GM12872 (cell line): ENCODE results near the gene GNAI1.

Experiments used
- TF ChIP-seq, protein P1 (sequence below): IDR thresholded peaks from 3 replicates; pipeline ENCODE4 v1.5.1; 2011; ENCODE audit warnings: low read depth, mild to moderate bottlenecking, low read length, moderate library complexity; ENCODE audit not compliant: insufficient read depth

Gene GNAI1

DNA sequence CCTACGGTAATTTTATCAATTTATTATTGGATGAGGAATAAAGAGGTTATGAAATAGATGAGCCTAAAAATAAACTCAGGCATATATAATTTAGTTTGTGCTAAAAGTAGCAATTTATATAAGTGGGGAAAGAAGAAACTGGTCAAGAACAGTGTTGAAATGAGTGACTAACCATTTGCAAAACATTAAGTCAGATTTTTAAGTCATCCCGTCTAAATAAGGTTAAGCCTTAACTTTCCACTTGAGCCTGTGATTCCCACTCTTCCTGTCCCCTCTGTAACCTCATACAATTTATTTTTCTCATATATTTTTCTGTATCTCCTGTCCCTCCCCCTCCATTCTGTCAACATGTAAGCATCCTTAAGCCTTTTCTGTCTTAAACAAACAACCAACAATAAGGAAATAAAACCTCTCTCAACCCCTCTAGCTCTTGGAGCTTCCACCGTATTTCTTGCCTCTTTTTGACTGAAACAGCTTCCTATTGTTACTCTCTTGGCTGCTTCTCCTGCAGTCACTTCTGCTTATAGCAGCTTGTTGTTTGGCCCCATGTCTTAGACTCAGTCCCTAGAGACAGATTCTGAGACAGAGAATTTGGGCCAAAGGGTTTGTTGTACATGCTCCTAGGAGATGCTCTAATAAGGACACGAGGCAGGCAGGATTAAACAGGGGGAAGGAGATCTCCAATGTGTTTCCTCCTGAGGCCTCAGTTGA lies 109.7 kb downstream of the GNAI1 start:
- TF ChIP-seq, protein P1, sequence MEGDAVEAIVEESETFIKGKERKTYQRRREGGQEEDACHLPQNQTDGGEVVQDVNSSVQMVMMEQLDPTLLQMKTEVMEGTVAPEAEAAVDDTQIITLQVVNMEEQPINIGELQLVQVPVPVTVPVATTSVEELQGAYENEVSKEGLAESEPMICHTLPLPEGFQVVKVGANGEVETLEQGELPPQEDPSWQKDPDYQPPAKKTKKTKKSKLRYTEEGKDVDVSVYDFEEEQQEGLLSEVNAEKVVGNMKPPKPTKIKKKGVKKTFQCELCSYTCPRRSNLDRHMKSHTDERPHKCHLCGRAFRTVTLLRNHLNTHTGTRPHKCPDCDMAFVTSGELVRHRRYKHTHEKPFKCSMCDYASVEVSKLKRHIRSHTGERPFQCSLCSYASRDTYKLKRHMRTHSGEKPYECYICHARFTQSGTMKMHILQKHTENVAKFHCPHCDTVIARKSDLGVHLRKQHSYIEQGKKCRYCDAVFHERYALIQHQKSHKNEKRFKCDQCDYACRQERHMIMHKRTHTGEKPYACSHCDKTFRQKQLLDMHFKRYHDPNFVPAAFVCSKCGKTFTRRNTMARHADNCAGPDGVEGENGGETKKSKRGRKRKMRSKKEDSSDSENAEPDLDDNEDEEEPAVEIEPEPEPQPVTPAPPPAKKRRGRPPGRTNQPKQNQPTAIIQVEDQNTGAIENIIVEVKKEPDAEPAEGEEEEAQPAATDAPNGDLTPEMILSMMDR, result no peak

DNA sequence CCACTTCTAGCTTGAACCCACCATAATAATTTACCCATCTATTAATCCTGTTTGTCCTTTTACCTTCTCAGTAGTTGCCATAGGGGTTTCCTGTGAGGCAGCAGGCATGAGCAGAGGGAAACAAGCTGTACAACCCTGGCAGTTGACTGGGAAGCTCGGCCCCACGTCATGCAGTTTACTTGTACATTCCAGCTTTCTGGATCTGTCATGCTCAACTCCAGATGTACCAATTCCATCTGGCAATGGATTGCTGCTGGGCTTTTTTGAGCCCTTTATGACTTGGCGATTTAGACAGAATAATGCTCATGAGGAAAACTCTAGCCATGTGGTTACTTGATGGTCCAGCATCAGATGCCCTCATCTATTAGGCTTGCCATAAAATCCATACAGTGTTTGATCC lies 112.5 kb downstream of the GNAI1 start:
- TF ChIP-seq, protein P1, result no peak

- TF ChIP-seq, protein P1, result no peak
Measured at GRCh38 chr7:80247891-80248290, 113.3 kb downstream of the GNAI1 start.

DNA sequence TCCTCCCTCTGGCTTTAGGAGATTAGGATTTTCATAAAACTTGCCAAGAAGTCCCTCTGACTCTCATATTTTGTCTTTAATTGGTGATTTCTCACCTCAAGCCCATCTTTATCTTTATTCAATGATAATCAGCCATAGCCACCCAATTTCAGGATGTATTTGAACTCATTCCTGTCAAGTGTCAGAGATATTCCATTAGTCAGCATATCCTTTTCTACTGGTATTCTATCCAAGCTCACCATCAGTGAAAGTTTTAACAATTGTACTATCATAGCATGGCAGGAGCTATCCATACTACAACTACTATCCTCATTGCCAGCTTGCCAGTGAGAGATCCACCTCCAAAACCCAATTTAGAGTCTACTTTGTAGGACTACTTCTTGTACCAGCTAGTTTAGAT lies 114.6 kb downstream of the GNAI1 start:
- TF ChIP-seq, protein P1, result no peak

DNA sequence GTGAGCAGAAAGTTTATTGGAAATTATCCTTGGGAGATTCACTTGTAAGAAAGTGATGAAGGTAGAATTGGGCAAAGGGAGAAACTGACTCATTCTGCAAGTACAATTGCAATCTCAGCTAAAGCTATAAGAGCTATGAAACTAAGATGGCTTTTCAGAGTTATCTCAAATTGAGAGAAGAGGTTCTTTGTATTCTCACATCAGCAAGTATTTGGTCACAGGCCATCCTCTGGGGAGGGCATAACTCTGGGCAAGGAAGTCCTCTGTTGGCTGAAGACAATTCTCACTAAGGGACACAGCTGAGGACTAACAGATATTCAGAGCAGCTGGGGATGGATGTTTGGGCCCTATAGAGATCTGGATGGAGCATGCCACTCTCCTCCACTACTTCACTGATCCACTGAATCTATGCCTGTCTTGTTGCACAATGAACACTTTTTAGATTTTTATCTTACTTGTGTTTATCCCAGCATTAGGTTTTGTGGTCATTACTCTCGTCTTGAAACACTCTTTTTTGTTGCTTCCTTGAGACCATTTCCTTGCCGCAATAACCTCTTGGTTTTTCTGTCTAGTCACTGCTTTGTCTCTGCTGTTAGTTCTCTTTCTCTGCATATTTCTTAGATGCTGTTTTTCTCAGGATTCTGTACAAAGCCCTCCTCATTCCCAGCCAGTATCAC lies 115.1 kb downstream of the GNAI1 start:
- TF ChIP-seq, protein P1, result no peak

DNA sequence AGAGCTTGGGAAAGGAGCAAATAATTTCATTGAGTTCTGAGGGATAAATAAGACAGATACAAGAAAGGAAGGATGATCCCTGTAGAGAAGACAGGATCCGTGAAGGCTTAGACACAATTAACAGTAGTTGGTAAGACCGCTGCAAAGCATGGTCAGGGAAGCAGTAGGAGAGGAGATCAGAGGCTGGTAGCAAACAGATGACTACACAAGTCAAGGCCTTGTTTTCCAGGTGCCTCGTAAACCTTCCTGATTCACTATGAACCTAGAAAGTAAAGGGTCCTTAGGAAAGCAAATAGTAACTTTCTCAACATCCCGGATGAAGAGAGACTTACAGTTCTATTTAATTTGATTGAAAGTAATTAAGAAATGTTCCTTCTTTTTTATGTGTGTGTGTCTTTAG lies 118.6 kb downstream of the GNAI1 start:
- TF ChIP-seq, protein P1, result no peak

DNA sequence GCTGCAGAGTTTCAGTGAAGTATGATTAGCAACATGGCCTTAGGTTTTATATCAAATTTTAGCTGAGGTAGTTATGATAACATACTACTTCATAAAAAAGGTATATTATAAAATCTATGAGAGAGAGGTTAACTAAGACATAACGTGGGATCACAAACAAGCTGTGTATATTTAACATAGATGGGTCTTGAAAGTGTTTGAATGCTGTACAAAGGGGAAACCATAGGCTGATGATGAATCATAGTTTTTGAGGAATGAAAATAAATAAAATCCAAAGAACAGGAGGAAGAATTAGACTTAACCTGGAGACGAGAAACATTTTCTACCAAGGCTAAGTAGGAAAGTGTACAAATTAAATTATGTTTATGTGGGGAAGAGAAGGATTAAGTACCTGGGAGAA lies 119.0 kb downstream of the GNAI1 start:
- TF ChIP-seq, protein P1, result no peak
